Caco-2 (cell line): ENCODE results near the gene LCLAT1. TPM values are rescaled to one million over a fixed set of nuclear protein-coding genes. Genes with fewer than 3 reads are reported as not detected.

Experiments used
- BruUV-seq: library from RNA; stranded (reverse); fragments of 400-500 nt; replicated peaks from 2 replicates; lab custom pipeline; 2021; lab: Mats Ljungman, UMichigan
- CTCF ChIA-PET: fragments of 300-600 bp; sonication (Branson Sonifier 250); formaldehyde crosslinking; loops from one replicate; lab custom pipeline; 2022; ENCODE audit warnings: antibody characterized with exemption; lab: Charles Lee
- POLR2A ChIA-PET: fragments of 300-600 bp; sonication (Branson Sonifier 250); formaldehyde crosslinking; loops from one replicate; lab custom pipeline; 2022; ENCODE audit warnings: antibody characterized with exemption; lab: Charles Lee
- DNase-seq, 2 experiments: peaks; one replicate each; pipeline versions ENCODE4 v3.0.0 to v3.0.0-alpha.2; 2020 to 2022
- H3K27me3 ChIP-seq: replicated peaks from 2 replicates; pipeline ENCODE4 v1.6.0; 2011; ENCODE audit warnings: low read length; ENCODE audit not compliant: control insufficient read depth, insufficient read depth
- H3K36me3 ChIP-seq: 2 replicates; pipeline ENCODE4 v1.5.1; 2011; ENCODE audit warnings: low read length; ENCODE audit not compliant: control insufficient read depth, insufficient read depth
- H3K4me1 ChIP-seq: fragments of 250-450 bp; sonication (Bioruptor Pico); 2 replicates; pipeline ENCODE4 v1.5.1; 2020; ENCODE audit warnings: mild to moderate bottlenecking
- H3K4me3 ChIP-seq: 2 replicates; pipeline ENCODE4 v1.5.1; 2011; ENCODE audit warnings: low read depth, mild to moderate bottlenecking, control low read depth, low read length
- H3K9me3 ChIP-seq: fragments of 250-450 bp; sonication (Bioruptor Pico); 2 replicates; pipeline ENCODE4 v1.5.1; 2020; ENCODE audit warnings: mild to moderate bottlenecking, moderate library complexity
- H3K27ac Mint-ChIP-seq: one replicate; pipeline ENCODE4 v1.8.0; 2022; ENCODE audit warnings: mixed read lengths; ENCODE audit not compliant: unreplicated experiment
- H3K27me3 Mint-ChIP-seq: one replicate; pipeline ENCODE4 v1.8.0; 2022; ENCODE audit warnings: mixed read lengths; ENCODE audit not compliant: insufficient read depth, unreplicated experiment
- H3K36me3 Mint-ChIP-seq: one replicate; pipeline ENCODE4 v1.8.0; 2022; ENCODE audit warnings: mild to moderate bottlenecking, mixed read lengths; ENCODE audit not compliant: insufficient read depth, unreplicated experiment
- H3K4me1 Mint-ChIP-seq: one replicate; pipeline ENCODE4 v1.8.0; 2022; ENCODE audit warnings: low read depth, mixed read lengths; ENCODE audit not compliant: unreplicated experiment
- H3K4me3 Mint-ChIP-seq: one replicate; pipeline ENCODE4 v1.8.0; 2022; ENCODE audit warnings: mild to moderate bottlenecking, moderate library complexity, mixed read lengths; ENCODE audit not compliant: unreplicated experiment
- H3K9me3 Mint-ChIP-seq: one replicate; pipeline ENCODE4 v1.8.0; 2022; ENCODE audit warnings: mixed read lengths; ENCODE audit not compliant: unreplicated experiment
- intact Hi-C: fragments of 100-400 bp; cut with micrococcal nuclease; formaldehyde crosslinking; loops from one replicate; pipeline ENCODE4 v1.10.0; 2022; ENCODE audit not compliant: unreplicated experiment
- total RNA-seq: library from RNA; stranded (reverse); gene quantifications from 2 replicates; pipeline ENCODE4 v1.2.3, GENCODE V29; 2022
- TF ChIP-seq, protein P1 (sequence below), 2 experiments: fragments of 200-600 bp in 1 of 2; IDR thresholded peaks; 1 replicate in 1 of 2; 2 replicates in 1 of 2; pipeline versions ENCODE4 v1.5.1 to v1.8.0; 2011 to 2022; ENCODE audit warnings: antibody characterized with exemption in 1 of 2, control low read depth in 1 of 2, inconsistent platforms in 1 of 2, low read depth in 1 of 2, low read length in 1 of 2, mild to moderate bottlenecking in 1 of 2, moderate library complexity in 1 of 2; ENCODE audit not compliant: insufficient read depth in 1 of 2, severe bottlenecking in 1 of 2, unreplicated experiment in 1 of 2

Gene LCLAT1
- total RNA-seq, 1 experiment from 2014 or later = 52.2 TPM

DNA sequence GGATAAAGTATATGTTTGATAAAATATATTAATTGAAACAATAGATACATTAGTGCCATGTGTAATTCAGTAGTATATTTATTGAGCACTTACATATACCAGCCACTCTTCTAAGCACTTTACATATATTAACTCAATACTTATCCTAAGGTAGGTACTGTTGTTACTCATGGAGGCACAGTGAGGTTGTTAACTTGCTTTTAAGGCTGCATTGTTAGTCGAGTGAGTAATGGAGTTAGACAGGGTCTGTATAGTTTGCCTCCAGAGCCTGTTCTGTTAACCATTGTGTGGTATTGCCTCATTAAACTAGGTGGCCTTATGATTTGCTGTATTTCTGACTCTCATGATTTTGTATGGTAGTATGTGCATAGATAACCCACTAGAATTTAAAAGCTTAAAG is 44.2 kb downstream of the LCLAT1 start:
- Mint-ChIP-seq H3K9me3 (peaks cover 12% of the 10 kb centered on the region), H3K27me3 (no peaks in the 10 kb centered on the region), H3K4me1 (peaks cover 6% of the 10 kb centered on the region), H3K27ac (no peak overlapping the region), H3K36me3 (no peaks in the 10 kb centered on the region), H3K4me3 (no peak overlapping the region)
- POLR2A ChIA-PET = no interaction called here
- TF ChIP-seq, protein P1, sequence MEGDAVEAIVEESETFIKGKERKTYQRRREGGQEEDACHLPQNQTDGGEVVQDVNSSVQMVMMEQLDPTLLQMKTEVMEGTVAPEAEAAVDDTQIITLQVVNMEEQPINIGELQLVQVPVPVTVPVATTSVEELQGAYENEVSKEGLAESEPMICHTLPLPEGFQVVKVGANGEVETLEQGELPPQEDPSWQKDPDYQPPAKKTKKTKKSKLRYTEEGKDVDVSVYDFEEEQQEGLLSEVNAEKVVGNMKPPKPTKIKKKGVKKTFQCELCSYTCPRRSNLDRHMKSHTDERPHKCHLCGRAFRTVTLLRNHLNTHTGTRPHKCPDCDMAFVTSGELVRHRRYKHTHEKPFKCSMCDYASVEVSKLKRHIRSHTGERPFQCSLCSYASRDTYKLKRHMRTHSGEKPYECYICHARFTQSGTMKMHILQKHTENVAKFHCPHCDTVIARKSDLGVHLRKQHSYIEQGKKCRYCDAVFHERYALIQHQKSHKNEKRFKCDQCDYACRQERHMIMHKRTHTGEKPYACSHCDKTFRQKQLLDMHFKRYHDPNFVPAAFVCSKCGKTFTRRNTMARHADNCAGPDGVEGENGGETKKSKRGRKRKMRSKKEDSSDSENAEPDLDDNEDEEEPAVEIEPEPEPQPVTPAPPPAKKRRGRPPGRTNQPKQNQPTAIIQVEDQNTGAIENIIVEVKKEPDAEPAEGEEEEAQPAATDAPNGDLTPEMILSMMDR (IDR thresholded peaks at IDR 0.05; ENCODE audit: insufficient read depth in 1 of 2, low read depth in 1 of 2, low read length in 1 of 2, severe bottlenecking in 1 of 2, unreplicated experiment in 1 of 2) = no peak
- H3K4me3 ChIP-seq = no peak overlapping the region
- BruUV-seq = no TSS peak
- no peaks in the 10 kb centered on the region for H3K4me1 ChIP-seq
- CTCF ChIA-PET = no interaction called here
- no peak for DNase-seq
- H3K9me3 ChIP-seq = no peaks in the 10 kb centered on the region
- H3K27me3 ChIP-seq = no peaks in the 10 kb centered on the region
- intact Hi-C loops = no loop called here
- H3K36me3 ChIP-seq = no peaks in the 10 kb centered on the region

DNA sequence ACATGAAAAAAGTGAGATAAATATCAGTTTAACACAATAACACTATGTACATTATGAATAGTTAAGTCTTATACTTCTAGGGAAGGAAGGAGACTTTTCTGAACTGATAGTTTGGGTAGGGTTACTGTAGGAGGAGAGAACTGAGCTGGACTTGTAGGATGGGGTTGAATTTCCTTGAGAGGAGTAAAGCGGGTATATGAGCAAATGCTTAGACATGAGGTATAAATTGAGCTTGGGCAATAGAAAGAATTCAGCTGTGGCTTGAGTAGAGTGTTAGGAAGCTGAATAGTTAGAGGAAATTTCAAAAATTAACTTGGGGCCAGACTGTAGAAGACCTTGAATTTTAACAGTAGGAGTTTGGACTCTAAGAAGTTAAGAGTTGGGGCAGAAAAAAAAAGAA is 45.1 kb downstream of the LCLAT1 start:
- Mint-ChIP-seq H3K36me3 (no peaks in the 10 kb centered on the region), H3K9me3 (peaks cover 22% of the 10 kb centered on the region), H3K4me3 (no peak overlapping the region), H3K27me3 (no peaks in the 10 kb centered on the region), H3K27ac (no peak overlapping the region), H3K4me1 (no peaks in the 10 kb centered on the region)
- TF ChIP-seq, protein P1 (IDR thresholded peaks at IDR 0.05; ENCODE audit: insufficient read depth in 1 of 2, low read depth in 1 of 2, low read length in 1 of 2, severe bottlenecking in 1 of 2, unreplicated experiment in 1 of 2) = no peak
- intact Hi-C loops = loop anchor here (1.0 kb wide), 1 partner anchor 46 kb away; no protein-coding TSS in a partner anchor
- Histone ChIP-seq H3K4me3 (no peak overlapping the region), H3K4me1 (no peaks in the 10 kb centered on the region), H3K9me3 (no peaks in the 10 kb centered on the region), H3K27me3 (no peaks in the 10 kb centered on the region), H3K36me3 (no peaks in the 10 kb centered on the region)
- DNase-seq = no peak
- POLR2A ChIA-PET = interaction anchor here (0.7 to 0.8 kb wide), 2 partner anchors 44 to 260 kb away, joined by 3 to 4 read pairs; no protein-coding TSS in a partner anchor
- CTCF ChIA-PET = interaction anchor here (0.6 kb wide), 1 partner anchor 327 kb away, joined by 4 read pairs; no protein-coding TSS in a partner anchor
- BruUV-seq = no TSS peak

DNA sequence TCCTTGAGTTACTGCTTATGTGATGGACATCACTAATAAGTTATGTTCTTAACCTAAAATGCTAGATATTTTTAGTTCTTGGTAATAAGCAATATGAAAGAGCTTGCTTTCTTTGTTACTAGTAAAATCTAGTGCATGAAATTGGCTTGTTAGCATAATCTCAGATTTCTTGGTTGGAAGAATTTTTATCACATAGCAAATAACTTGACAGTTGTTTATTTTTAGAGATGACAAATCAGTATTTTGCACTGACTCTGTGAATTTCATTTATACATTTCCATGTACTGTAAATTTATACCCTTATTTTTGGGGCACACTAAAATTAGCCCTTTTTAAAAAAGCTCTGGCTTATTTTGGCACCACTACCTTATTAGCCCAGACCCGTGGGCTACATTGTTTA is 45.6 kb downstream of the LCLAT1 start:
- POLR2A ChIA-PET = interaction anchor here (0.7 to 0.8 kb wide), 2 partner anchors 44 to 260 kb away, joined by 3 to 4 read pairs; no protein-coding TSS in a partner anchor
- no peaks in the 10 kb centered on the region for H3K27me3 Mint-ChIP-seq
- no peak for DNase-seq
- no peaks in the 10 kb centered on the region for H3K36me3 ChIP-seq
- H3K4me1 Mint-ChIP-seq = no peaks in the 10 kb centered on the region
- no peaks in the 10 kb centered on the region for H3K27me3 ChIP-seq
- TF ChIP-seq, protein P1 (IDR thresholded peaks at IDR 0.05; ENCODE audit: insufficient read depth in 1 of 2, low read depth in 1 of 2, low read length in 1 of 2, severe bottlenecking in 1 of 2, unreplicated experiment in 1 of 2) = no peak
- peaks cover 26% of the 10 kb centered on the region for H3K9me3 Mint-ChIP-seq
- BruUV-seq = no TSS peak
- H3K4me3 ChIP-seq = no peak overlapping the region
- H3K27ac Mint-ChIP-seq = no peak overlapping the region
- CTCF ChIA-PET = no interaction called here
- no peaks in the 10 kb centered on the region for H3K36me3 Mint-ChIP-seq
- H3K9me3 ChIP-seq = peaks cover 3% of the 10 kb centered on the region; the same call in 1 of the 2 replicates
- intact Hi-C loops = loop anchor here (1.0 kb wide), 1 partner anchor 46 kb away; no protein-coding TSS in a partner anchor
- H3K4me3 Mint-ChIP-seq = no peak overlapping the region
- no peaks in the 10 kb centered on the region for H3K4me1 ChIP-seq
